22Rv1 (cell line): Measurements from ENCODE around the gene ARFGAP1.

Experiments used
- H3K27ac ChIP-seq: fragments of 450-650 bp; 2 replicates; pipeline ENCODE4 v1.5.1; 2017
- ZFX ChIP-seq: fragments of 450-650 bp; IDR thresholded peaks from 2 replicates; pipeline ENCODE4 v1.6.1; 2017; ENCODE audit warnings: antibody characterized with exemption, borderline replicate concordance
- TF ChIP-seq, protein P1 (sequence below): fragments of 450-650 bp; IDR thresholded peaks from 2 replicates; pipeline ENCODE4 v1.5.1; 2017; ENCODE audit warnings: mild to moderate bottlenecking

The ARFGAP1 gene

DNA sequence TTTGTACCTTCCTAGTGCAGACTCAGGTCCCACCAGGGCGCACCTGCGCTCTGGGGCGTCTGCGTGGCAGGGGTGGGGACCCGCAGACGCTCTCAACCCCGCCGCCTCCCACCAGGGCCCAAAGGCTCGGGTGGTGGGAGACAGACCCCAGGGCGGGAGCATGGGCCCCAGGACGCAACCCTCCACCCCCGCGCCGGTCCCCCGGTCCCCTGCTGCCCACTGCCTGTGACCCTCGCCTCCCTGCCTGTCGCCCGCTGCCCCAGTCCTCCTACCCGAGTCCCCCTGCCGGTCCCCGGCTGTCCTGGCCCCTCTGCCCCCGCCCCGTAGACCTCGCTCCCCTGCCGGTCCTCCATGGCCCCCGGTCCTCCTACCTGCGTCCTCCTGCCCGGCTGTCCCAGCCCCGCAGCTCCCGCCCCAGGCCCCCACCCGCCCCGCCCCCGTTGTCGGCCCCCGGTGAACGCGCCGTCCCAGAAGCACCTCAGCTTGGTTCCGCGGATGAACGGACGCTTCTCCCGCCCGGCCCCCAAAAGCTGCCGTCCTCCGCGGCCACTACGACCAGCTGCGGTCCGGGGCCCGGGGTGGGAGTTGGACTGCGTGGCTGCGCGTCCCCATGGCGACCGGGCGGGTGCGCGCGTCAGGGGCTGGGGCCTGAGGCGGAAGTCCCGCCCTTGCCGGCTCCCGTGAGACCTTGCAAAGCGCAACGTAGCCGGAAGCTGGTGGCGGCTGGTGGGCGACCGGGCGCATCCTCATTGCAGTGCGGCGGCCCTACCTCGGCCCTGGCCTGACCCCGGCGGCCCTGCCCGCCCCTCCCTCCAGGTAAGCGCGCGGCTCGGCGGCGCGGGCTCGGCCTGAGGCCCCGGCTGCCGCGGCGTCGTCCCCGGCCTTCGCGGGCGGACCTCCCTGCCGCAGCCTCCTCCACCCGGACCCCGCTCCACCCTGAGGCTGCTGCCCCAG lies at the start of gene ARFGAP1:
Gene ARFGAP1, plus strand, starts transcription at position 709 of the 954 bp plus-strand sequence. CDS start 2,768 bp downstream, outside the sequence.
- TF ChIP-seq, protein P1, sequence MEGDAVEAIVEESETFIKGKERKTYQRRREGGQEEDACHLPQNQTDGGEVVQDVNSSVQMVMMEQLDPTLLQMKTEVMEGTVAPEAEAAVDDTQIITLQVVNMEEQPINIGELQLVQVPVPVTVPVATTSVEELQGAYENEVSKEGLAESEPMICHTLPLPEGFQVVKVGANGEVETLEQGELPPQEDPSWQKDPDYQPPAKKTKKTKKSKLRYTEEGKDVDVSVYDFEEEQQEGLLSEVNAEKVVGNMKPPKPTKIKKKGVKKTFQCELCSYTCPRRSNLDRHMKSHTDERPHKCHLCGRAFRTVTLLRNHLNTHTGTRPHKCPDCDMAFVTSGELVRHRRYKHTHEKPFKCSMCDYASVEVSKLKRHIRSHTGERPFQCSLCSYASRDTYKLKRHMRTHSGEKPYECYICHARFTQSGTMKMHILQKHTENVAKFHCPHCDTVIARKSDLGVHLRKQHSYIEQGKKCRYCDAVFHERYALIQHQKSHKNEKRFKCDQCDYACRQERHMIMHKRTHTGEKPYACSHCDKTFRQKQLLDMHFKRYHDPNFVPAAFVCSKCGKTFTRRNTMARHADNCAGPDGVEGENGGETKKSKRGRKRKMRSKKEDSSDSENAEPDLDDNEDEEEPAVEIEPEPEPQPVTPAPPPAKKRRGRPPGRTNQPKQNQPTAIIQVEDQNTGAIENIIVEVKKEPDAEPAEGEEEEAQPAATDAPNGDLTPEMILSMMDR: no peak
- no peak for TF ChIP-seq ZFX
- peak within 1 kb of the TSS; percentile 61 for H3K27ac ChIP-seq

DNA sequence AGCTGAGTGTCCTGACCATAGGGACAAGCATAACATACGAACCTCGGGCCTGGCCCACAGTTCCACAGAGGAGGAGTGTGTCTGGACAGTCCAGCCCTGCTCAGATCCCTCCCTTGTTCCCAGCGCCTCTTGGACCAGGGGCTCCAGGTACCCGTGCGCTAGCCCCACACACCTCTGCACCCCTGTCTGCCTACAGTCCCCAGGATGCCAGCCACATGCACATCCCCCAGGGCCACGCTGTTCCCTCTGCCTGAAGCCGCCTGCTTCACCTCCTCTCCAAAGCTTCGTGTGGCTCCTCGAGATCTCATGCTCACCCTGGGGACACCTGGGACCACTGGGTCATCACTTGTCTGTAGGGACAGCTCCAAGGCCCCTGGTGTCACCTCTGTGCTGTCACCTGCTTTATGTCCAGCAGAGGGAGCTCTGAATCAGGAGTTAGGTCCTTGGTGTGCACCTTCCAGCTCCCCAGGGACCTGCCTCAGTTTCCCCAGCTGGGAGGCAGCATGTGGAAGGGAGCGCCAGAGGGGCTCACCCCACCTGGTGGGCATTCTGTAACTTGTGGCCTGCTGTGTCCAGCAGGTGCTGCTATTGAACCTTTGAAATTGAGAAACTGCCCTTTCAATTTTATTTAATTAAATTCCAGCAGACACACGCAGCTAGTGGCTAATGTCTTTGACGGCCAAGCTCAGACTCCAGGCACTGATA lies 49.3 kb upstream of the ARFGAP1 start:
- no peak overlapping the region for H3K27ac ChIP-seq

DNA sequence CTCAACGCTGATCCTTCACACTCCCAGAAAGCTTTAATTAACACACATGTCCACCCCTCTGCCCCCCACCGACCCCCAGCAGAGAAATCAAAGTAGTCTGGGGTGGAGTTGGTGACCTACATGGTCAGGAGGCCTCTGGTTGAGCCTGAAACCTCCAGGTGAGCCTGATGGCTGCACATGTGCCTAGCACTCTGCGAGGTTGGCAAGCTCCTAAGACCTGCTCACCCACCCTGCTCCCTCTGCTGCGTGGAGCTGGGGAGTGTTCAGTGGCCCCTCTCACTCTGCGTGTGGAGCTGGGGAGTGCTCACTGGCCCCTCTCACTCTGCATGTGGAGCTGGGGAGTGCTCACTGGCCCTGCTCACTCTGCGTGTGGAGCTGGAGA lies 48.8 kb upstream of the ARFGAP1 start:
- TF ChIP-seq, protein P1: no peak
- TF ChIP-seq ZFX: no peak
- H3K27ac ChIP-seq: no peak overlapping the region

More for the DNA sequence above, 49.3 kb upstream of the ARFGAP1 start:
- TF ChIP-seq ZFX: no peak
- TF ChIP-seq, protein P1: peak; percentile 85

DNA sequence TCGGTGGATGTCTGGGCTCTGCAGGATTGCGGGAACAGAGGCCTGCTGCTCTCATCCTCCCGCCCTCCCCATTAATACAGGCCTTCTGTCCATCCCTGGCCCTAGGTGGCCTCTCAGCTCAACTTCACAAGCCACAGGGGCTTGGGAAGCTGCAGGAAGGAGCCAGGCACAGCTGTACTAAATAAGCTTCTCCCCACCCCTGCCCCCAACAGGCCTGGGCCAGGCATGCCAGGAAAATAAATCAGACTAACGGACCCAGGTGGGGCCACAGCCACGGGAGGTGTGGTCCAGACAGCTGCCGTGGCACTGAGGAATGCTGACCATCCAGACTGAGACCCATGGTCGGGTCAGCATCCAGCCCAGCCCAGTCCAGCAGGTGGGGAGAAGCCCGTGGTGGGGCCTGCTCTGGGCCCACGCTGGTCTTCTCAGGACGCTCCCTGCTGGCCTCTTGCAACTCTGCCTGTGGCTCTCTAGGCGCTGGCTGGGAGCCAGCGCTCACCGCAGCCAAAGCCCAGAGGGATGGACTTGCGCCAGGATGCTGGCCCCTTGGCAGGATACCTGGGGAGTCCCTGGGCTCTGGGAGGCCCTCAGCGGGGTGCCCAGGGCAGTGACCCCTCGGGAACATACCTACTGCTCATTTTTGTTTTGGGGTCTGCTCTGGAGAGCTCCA lies 48.1 kb upstream of the ARFGAP1 start:
- TF ChIP-seq ZFX: no peak
- TF ChIP-seq, protein P1: peak; percentile 17; the same call in 1 of the 2 replicates
- no peak overlapping the region for H3K27ac ChIP-seq

GRCh38 chr20:63225082-63225454 lies 47.5 kb upstream of the ARFGAP1 start:
- no peak overlapping the region for H3K27ac ChIP-seq
- no peak for TF ChIP-seq ZFX
- TF ChIP-seq, protein P1: no peak

DNA sequence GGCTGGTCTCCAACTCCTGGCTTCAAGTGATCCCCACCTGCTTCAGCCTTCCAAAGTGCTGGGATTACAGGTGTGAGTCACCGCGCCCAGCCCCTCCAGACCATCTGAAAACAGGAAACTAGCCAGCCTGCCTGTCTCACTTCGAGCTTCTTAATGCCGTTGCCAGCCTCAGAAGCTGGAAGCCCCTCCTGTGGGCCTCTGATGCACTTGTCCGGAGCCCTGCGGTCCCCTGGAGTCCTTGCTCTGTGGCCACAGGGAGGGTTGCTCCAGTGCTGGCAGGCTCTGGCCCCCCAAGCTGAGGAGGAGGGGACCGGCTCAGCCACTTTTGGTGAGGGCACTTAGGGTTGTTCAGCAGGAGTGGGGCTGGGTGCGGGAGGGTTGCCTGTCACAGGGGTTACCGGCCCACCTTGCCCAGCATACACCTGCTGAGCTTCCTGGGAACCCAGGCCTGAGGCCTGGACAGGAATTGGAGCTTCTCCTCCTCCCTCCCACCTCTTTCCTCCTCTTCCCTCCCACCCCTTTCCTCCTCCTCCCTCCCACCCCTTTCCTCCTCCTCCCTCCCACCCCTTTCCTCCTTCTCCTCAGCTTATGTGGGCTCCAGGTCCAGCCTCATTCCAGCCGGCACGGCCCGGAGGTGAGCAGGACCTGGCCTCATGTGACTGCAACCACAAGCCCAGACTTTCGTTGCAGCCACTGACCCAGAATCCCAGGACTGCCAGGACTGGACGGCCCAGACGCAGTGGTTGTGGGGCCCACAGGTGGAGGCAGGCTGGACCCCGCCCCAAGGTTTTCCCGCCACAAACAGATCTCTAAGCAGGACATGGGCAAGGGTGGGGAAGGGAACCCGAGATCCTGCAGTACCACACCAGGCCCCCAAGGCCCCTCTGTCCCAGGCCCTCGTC lies 46.3 kb upstream of the ARFGAP1 start:
- no peak for TF ChIP-seq ZFX
- TF ChIP-seq, protein P1: no peak
- H3K27ac ChIP-seq: no peak overlapping the region
